Hepatocyte (in vitro differentiated cells): ENCODE measurements around the gene ITGAE. TPM values are rescaled to one million over a fixed set of nuclear protein-coding genes. Genes with fewer than 3 reads are reported as not detected.

Source experiments
- DNase-seq: peaks from one replicate; pipeline ENCODE4 v3.0.0-alpha.2; 2016; ENCODE audit warnings: low spot score
- H2AFZ ChIP-seq: fragments of 200-600 bp; sonication (generic); 2 replicates; pipeline ENCODE4 v1.6.0; 2016; ENCODE audit warnings: antibody characterized with exemption, mild to moderate bottlenecking
- H3K27ac ChIP-seq: fragments of 200-600 bp; sonication (generic); 2 replicates; pipeline ENCODE4 v1.5.1; 2016; ENCODE audit warnings: mild to moderate bottlenecking
- H3K27me3 ChIP-seq: fragments of 200-600 bp; sonication (generic); 2 replicates; pipeline ENCODE4 v1.6.1; 2016
- H3K36me3 ChIP-seq: fragments of 200-600 bp; sonication (generic); replicated peaks from 2 replicates; pipeline ENCODE4 v1.5.1; 2016; ENCODE audit warnings: low read depth; ENCODE audit not compliant: insufficient read depth
- H3K4me1 ChIP-seq: fragments of 200-600 bp; sonication (generic); 2 replicates; pipeline ENCODE4 v1.5.1; 2016; ENCODE audit warnings: mild to moderate bottlenecking, moderate library complexity; ENCODE audit not compliant: insufficient read depth
- H3K4me2 ChIP-seq: fragments of 200-600 bp; sonication (generic); 2 replicates; pipeline ENCODE4 v1.6.0; 2016
- H3K4me3 ChIP-seq: fragments of 200-600 bp; sonication (generic); 2 replicates; pipeline ENCODE4 v1.5.1; 2016; ENCODE audit warnings: mild to moderate bottlenecking
- H3K79me2 ChIP-seq: fragments of 200-600 bp; sonication (generic); 2 replicates; pipeline ENCODE4 v1.6.0; 2017; ENCODE audit warnings: mild to moderate bottlenecking
- H3K9me2 ChIP-seq: fragments of 200-600 bp; sonication (generic); replicated peaks from 2 replicates; pipeline ENCODE4 v1.6.0; 2017; ENCODE audit warnings: mild to moderate bottlenecking; ENCODE audit not compliant: insufficient read depth
- H3K9me3 ChIP-seq: fragments of 200-600 bp; sonication (generic); 2 replicates; pipeline ENCODE4 v1.5.1; 2016; ENCODE audit warnings: low read depth, mild to moderate bottlenecking
- H4K20me1 ChIP-seq: fragments of 200-600 bp; sonication (generic); 2 replicates; pipeline ENCODE4 v1.6.0; 2016; ENCODE audit warnings: mild to moderate bottlenecking; ENCODE audit not compliant: insufficient read depth, poor library complexity, severe bottlenecking
- CTCF ChIP-seq: fragments of 200-600 bp; sonication (generic); IDR thresholded peaks from 2 replicates; pipeline ENCODE4 v1.5.1; 2016; ENCODE audit warnings: antibody characterized with exemption, mild to moderate bottlenecking; ENCODE audit not compliant: poor library complexity
- EZH2 ChIP-seq: fragments of 200-600 bp; sonication (generic); IDR thresholded peaks from 2 replicates; pipeline ENCODE4 v1.6.1; 2016; ENCODE audit warnings: antibody characterized with exemption, mild to moderate bottlenecking, borderline replicate concordance
- EZH2phosphoT487 ChIP-seq: fragments of 200-600 bp; sonication (generic); IDR thresholded peaks from one replicate; pipeline ENCODE4 v1.6.1; 2018; ENCODE audit warnings: antibody characterized with exemption, mild to moderate bottlenecking, low read depth, moderate library complexity; ENCODE audit not compliant: unreplicated experiment, severe bottlenecking
- WGBS: methylation state at CpG from one replicate; pipeline ENCODE4 v1.1.6; 2016; ENCODE audit warnings: low lambda C conversion rate; ENCODE audit errors: missing lambda C conversion rate; 5-methylcytosine and 5-hydroxymethylcytosine counted together
- polyA plus RNA-seq: library from polyadenylated mRNA; unstranded; fragments of >200 nt; fragmentation: Nextera tagmentation; extraction: Ambion mirVana; gene quantifications from 2 replicates; pipeline ENCODE4 v1.2.1, GENCODE V29; 2016
- total RNA-seq: library from RNA; depleted of rRNA; stranded (reverse); fragments of >200 nt; gene quantifications from 2 replicates; pipeline ENCODE4 v1.2.3, GENCODE V29; 2014

ITGAE gene
- total and polyA plus RNA-seq, 2 experiments from 2014 or later = 28.1 to 77.0 TPM

- no peak overlapping the region for H2AFZ ChIP-seq
- TF ChIP-seq CTCF (no peak), EZH2phosphoT487 (no peak), EZH2 (no peak)
- H3K79me2 ChIP-seq = no peaks in the 10 kb centered on the region
- H3K9me3 ChIP-seq = no peaks in the 10 kb centered on the region
- H3K9me2 ChIP-seq = no peaks in the 10 kb centered on the region
- H3K4me3 ChIP-seq = no peak overlapping the region
- H3K36me3 ChIP-seq = no peaks in the 10 kb centered on the region
- 75% methylated on average over 3 of the region's 3 CpGs for WGBS
- no peak overlapping the region for H3K4me2 ChIP-seq
- H3K27ac ChIP-seq = no peak overlapping the region
- H3K4me1 ChIP-seq = no peaks in the 10 kb centered on the region
- no peaks in the 10 kb centered on the region for H3K27me3 ChIP-seq
- DNase-seq = no peak
- no peaks in the 10 kb centered on the region for H4K20me1 ChIP-seq
These were observed 37.2 kb downstream of the ITGAE start for GRCh38 chr17:3763777-3764170.

GRCh38 chr17:3762922-3763776, 37.8 kb downstream of the ITGAE start:
- H3K4me3 ChIP-seq = no peak overlapping the region
- WGBS = 94% methylated on average over 14 of the region's 14 CpGs
- no peak overlapping the region for H3K27ac ChIP-seq

GRCh38 chr17:3761918-3762380, 39.0 kb downstream of the ITGAE start:
- 89% methylated on average over 16 of the region's 16 CpGs for WGBS

More at GRCh38 chr17:3762922-3763776, 37.8 kb downstream of the ITGAE start:
- no peaks in the 10 kb centered on the region for H3K36me3 ChIP-seq
- no peaks in the 10 kb centered on the region for H3K27me3 ChIP-seq
- no peak for TF ChIP-seq EZH2phosphoT487
- no peak for TF ChIP-seq EZH2
- TF ChIP-seq CTCF = no peak
- no peaks in the 10 kb centered on the region for H4K20me1 ChIP-seq
- H3K9me3 ChIP-seq = no peaks in the 10 kb centered on the region
- no peaks in the 10 kb centered on the region for H3K9me2 ChIP-seq
- DNase-seq = no peak
- no peak overlapping the region for H2AFZ ChIP-seq
- H3K4me2 ChIP-seq = no peak overlapping the region
- H3K79me2 ChIP-seq = no peaks in the 10 kb centered on the region
- H3K4me1 ChIP-seq = no peaks in the 10 kb centered on the region

More at GRCh38 chr17:3761918-3762380, 39.0 kb downstream of the ITGAE start:
- H3K4me2 ChIP-seq = no peak overlapping the region
- no peak overlapping the region for H2AFZ ChIP-seq
- H3K27me3 ChIP-seq = no peaks in the 10 kb centered on the region
- DNase-seq = no peak
- TF ChIP-seq CTCF (no peak), EZH2phosphoT487 (no peak), EZH2 (no peak)
- no peaks in the 10 kb centered on the region for H4K20me1 ChIP-seq
- H3K4me3 ChIP-seq = no peak overlapping the region
- H3K4me1 ChIP-seq = no peaks in the 10 kb centered on the region
- H3K36me3 ChIP-seq = no peaks in the 10 kb centered on the region
- H3K9me2 ChIP-seq = no peaks in the 10 kb centered on the region
- H3K9me3 ChIP-seq = no peaks in the 10 kb centered on the region
- no peak overlapping the region for H3K27ac ChIP-seq
- H3K79me2 ChIP-seq = no peaks in the 10 kb centered on the region
